ENCODE measurements around the gene CMIP. TPM values are rescaled to one million over a fixed set of nuclear protein-coding genes. Genes with fewer than 3 reads are reported as not detected.

Gene CMIP
- total RNA-seq, 1 experiment from 2014 or later = 48.2 TPM

DNA sequence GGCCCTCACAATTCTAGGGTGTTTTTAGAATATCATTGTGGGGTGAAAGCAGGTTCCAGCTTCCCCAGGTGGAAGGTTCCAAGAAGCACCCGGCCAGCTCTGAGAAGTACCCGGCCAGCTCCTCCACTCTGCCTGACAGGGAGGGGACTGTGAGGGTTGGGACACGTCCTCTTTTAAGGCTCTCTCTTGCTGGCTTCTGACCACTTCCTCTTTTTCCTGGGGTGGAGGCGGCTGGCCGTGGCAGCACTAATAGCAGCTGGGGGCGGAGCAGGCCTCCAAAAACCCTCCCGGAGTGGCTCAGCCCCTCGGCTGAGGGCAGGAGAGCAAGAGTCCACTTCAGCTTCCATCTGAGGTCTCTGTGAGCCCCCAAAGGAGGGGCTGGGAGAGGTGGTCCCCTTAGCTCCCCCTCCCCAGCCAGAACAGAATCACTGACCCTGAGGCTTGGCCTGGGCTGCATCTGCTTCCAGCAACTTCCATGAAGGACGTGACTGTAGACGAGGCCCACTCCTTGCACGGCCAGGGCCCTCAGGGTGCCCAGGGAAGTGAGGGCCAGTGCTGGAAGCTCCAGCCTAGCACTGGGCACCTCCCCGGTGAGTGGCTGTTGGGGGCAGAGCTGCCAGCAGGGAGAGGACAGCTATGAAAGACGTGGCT, 307.7 kb downstream of the CMIP start:
- peaks cover 5% of the 10 kb centered on the region for H4K20me1 ChIP-seq (ENCODE audit: control insufficient read depth, insufficient read depth, insufficient read length)
- H3K79me1 ChIP-seq (ENCODE audit: insufficient read depth, low read depth, low read length, poor library complexity, severe bottlenecking) = no peaks in the 10 kb centered on the region
- H3K9ac ChIP-seq (ENCODE audit: extremely low read depth, insufficient read length, low read length) = no peak overlapping the region
- Mint-ChIP-seq H3K27ac (no peak overlapping the region), H3K36me3 (ENCODE audit: insufficient read depth in 1 of 3, low read depth in 3 of 3) (no peaks in the 10 kb centered on the region), H3K4me3 (no peak overlapping the region), H3K9me3 (no peaks in the 10 kb centered on the region), H3K4me1 (peaks cover 8% of the 10 kb centered on the region in 2 experiments), H3K27me3 (ENCODE audit: low read depth) (no peaks in the 10 kb centered on the region; the same call in 1 of the 2 replicates)
- no peak overlapping the region for H2BK12ac ChIP-seq (ENCODE audit: insufficient read length, low read depth, low read length)
- no peak overlapping the region for H4K8ac ChIP-seq (replicated peaks; ENCODE audit: insufficient read length, low read depth, low read length)
- H3K9me3 ChIP-seq (ENCODE audit: control insufficient read depth, low read depth, low read length) = no peaks in the 10 kb centered on the region
- no peak overlapping the region for H3T11ph ChIP-seq (ENCODE audit: low read length)
- no peaks in the 10 kb centered on the region for H3K27me3 ChIP-seq (ENCODE audit: insufficient read depth, low read length)
- H3K14ac ChIP-seq (ENCODE audit: insufficient read depth, low read length) = peak overlapping the region; percentile 2; the same call in 1 of the 2 replicates
- no peaks in the 10 kb centered on the region for H3K4me1 ChIP-seq (ENCODE audit: insufficient read depth, low read length)
- H3K23ac ChIP-seq (ENCODE audit: insufficient read length, low read depth, low read length) = no peak overlapping the region
- H3K79me2 ChIP-seq (ENCODE audit: insufficient read depth, low read length) = peaks cover 3% of the 10 kb centered on the region; the same call in 1 of the 2 replicates
- no peak overlapping the region for H4K5ac ChIP-seq (ENCODE audit: insufficient read length, low read depth, low read length)
- H2BK5ac ChIP-seq (ENCODE audit: insufficient read length, low read length) = no peak overlapping the region
- TF ChIP-seq, protein P1, sequence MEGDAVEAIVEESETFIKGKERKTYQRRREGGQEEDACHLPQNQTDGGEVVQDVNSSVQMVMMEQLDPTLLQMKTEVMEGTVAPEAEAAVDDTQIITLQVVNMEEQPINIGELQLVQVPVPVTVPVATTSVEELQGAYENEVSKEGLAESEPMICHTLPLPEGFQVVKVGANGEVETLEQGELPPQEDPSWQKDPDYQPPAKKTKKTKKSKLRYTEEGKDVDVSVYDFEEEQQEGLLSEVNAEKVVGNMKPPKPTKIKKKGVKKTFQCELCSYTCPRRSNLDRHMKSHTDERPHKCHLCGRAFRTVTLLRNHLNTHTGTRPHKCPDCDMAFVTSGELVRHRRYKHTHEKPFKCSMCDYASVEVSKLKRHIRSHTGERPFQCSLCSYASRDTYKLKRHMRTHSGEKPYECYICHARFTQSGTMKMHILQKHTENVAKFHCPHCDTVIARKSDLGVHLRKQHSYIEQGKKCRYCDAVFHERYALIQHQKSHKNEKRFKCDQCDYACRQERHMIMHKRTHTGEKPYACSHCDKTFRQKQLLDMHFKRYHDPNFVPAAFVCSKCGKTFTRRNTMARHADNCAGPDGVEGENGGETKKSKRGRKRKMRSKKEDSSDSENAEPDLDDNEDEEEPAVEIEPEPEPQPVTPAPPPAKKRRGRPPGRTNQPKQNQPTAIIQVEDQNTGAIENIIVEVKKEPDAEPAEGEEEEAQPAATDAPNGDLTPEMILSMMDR (conservative IDR thresholded peaks at IDR 0.05) = no peak
- no peak overlapping the region for H2BK15ac ChIP-seq (ENCODE audit: low read depth, low read length)
- no peak overlapping the region for H4K91ac ChIP-seq (ENCODE audit: insufficient read length, low read depth, low read length)
- H3K23me2 ChIP-seq (ENCODE audit: insufficient read length, low read depth, low read length, poor library complexity, severe bottlenecking) = no peaks in the 10 kb centered on the region
- no peak overlapping the region for H2AFZ ChIP-seq (ENCODE audit: low read length)
- H3K4me2 ChIP-seq (ENCODE audit: insufficient read depth, insufficient read length, low read length) = no peak overlapping the region
- DNase-seq = no peak
- no CpG with 5 or more reads among the region's 13 CpGs for WGBS (ENCODE audit: extremely low coverage, insufficient read length, low lambda C conversion rate)
- no peak overlapping the region for H3K27ac ChIP-seq (ENCODE audit: insufficient read length, low read depth, low read length)
- no peak overlapping the region for H3K18ac ChIP-seq (ENCODE audit: insufficient read length, low read depth, low read length)
- H2BK120ac ChIP-seq (ENCODE audit: low read depth, low read length, poor library complexity, severe bottlenecking) = no peak overlapping the region
- no peak overlapping the region for H3K56ac ChIP-seq (ENCODE audit: insufficient read length, low read depth, low read length)
- H3K4ac ChIP-seq (ENCODE audit: low read depth, low read length) = no peak overlapping the region
- H2AK5ac ChIP-seq (ENCODE audit: insufficient read length, low read length) = no peak overlapping the region
- no peak overlapping the region for H2BK20ac ChIP-seq (ENCODE audit: low read depth, low read length, poor library complexity, severe bottlenecking)

Measured in H9 (cell line).